ENCODE data around the gene KIF11.

KIF11 gene

GRCh38 chr10:92690211-92690914 is 97.4 kb downstream of the KIF11 start:
- Histone ChIP-seq H3K4me3 (ENCODE audit: low read depth, low read length) (peak overlapping the region; percentile 12; the same call in 1 of the 2 replicates), H3K27me3 (ENCODE audit: insufficient read depth, low read depth, severe bottlenecking) (no peaks in the 10 kb centered on the region), H3K27ac (peak overlapping the region; percentile 37), H3K9me3 (ENCODE audit: severe bottlenecking) (peaks cover 8% of the 10 kb centered on the region), H3K36me3 (peaks cover 6% of the 10 kb centered on the region; the same call in 1 of the 2 replicates)
- no peak for TF ChIP-seq CTCF (IDR thresholded peaks at IDR 0.05; ENCODE audit: low read depth, low read length)
- DNase-seq = no peak

DNA sequence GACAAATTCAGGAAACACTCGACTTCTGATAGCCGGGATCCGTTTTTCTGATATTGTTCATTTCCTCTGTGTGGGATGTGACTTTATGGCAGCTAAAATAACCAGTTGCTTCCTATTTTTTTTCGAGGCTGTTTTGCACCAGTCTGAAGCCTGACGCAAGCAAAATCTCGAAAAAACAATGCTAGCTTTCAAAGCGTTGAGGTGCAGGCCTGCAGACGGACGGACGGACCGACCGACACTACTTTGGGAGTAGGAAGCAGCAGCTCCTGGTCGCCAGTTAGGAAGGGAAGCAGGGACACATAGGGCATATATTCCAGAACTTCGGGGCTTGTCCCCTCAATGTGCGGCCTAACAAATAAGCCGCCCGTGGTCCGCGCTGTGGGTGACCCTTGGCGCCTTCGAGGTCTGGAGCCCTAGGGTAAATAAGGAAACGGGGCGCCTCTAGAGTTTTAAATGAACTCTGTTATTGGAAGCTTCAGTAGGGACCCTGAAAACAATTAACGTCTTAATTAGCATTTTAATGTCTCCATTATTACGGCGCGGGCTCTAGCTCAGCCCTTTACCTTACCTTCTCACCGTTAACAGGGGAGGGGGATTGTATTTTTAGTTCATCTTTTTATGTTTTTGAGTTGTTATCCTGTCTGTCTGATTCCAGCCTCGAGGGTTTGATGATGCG is 98.1 kb downstream of the KIF11 start:
- TF ChIP-seq CTCF (IDR thresholded peaks at IDR 0.05; ENCODE audit: low read depth, low read length) = no peak
- Histone ChIP-seq H3K9me3 (ENCODE audit: severe bottlenecking) (peaks cover 8% of the 10 kb centered on the region), H3K36me3 (peaks cover 6% of the 10 kb centered on the region; the same call in 1 of the 2 replicates), H3K27ac (no peak overlapping the region), H3K4me3 (ENCODE audit: low read depth, low read length) (no peak overlapping the region), H3K27me3 (ENCODE audit: insufficient read depth, low read depth, severe bottlenecking) (no peaks in the 10 kb centered on the region)
- no peak for DNase-seq

- Histone ChIP-seq H3K36me3 (peaks cover 6% of the 10 kb centered on the region; the same call in 1 of the 2 replicates), H3K4me3 (ENCODE audit: low read depth, low read length) (no peak overlapping the region), H3K27me3 (ENCODE audit: insufficient read depth, low read depth, severe bottlenecking) (no peaks in the 10 kb centered on the region), H3K27ac (no peak overlapping the region), H3K9me3 (ENCODE audit: severe bottlenecking) (peaks cover 8% of the 10 kb centered on the region)
- TF ChIP-seq CTCF (IDR thresholded peaks at IDR 0.05; ENCODE audit: low read depth, low read length) = no peak
- no peak for DNase-seq
These were observed 98.7 kb downstream of the KIF11 start for GRCh38 chr10:92691591-92692079.

GRCh38 chr10:92692080-92692671 is 99.2 kb downstream of the KIF11 start:
- Histone ChIP-seq H3K4me3 (ENCODE audit: low read depth, low read length) (no peak overlapping the region), H3K36me3 (peaks cover 6% of the 10 kb centered on the region; the same call in 1 of the 2 replicates), H3K27me3 (ENCODE audit: insufficient read depth, low read depth, severe bottlenecking) (no peaks in the 10 kb centered on the region), H3K27ac (no peak overlapping the region), H3K9me3 (ENCODE audit: severe bottlenecking) (peaks cover 8% of the 10 kb centered on the region)
- TF ChIP-seq CTCF (IDR thresholded peaks at IDR 0.05; ENCODE audit: low read depth, low read length) = no peak
- DNase-seq = no peak

DNA sequence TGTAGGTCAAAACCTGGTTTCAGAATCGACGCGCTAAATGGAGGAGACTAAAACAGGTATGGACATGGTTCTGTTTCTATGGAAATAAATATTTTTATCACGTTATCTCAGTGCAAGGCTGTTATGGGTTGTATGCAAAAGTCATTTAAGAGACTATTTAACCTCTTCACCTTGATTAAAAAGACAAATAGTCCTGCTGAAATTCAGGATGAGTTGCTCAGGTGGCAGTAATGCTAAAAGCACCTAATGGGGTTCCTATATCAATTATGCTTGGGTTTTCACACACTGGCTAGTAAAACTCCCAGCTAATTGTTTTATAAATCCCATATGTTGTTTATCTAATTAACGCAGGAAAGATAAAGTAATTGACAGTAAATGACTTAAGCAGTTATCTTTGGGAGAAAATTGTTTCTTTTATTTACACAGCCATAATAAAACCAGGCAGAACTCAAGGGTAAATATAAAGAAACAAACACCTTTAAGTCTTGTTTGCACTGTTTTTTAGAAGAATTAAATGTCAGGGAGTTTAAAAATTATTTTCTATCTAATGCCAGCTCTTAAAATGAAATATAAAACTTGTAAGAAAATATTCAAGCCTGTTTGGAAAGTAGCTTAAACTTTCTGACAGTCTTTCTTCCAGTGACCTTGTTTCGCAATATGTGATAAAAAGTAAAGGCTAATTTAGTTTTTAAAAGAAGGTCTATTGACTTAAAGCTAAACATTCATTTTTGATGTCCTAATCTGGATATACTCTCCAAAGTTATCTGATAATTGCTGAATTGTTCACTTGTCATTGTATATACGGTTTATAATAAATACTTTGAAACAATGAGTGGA is 100.0 kb downstream of the KIF11 start:
- no peak overlapping the region for H3K4me3 ChIP-seq (ENCODE audit: low read depth, low read length)
- H3K9me3 ChIP-seq (ENCODE audit: severe bottlenecking) = peaks cover 8% of the 10 kb centered on the region
- no peak for DNase-seq
- H3K36me3 ChIP-seq = peaks cover 6% of the 10 kb centered on the region; the same call in 1 of the 2 replicates
- no peak for TF ChIP-seq CTCF (IDR thresholded peaks at IDR 0.05; ENCODE audit: low read depth, low read length)
- no peaks in the 10 kb centered on the region for H3K27me3 ChIP-seq (ENCODE audit: insufficient read depth, low read depth, severe bottlenecking)
- H3K27ac ChIP-seq = no peak overlapping the region
